GM20431 (cell line): ENCODE data around the gene MYCBPAP.

Experiments used
- in situ Hi-C: fragments of 300-500 bp; cut with MseI, MboI; formaldehyde crosslinking; loops from one replicate; pipeline ENCODE4 v1.15.0; 2020; ENCODE audit warnings: low sequenced_read_pairs; ENCODE audit not compliant: unreplicated experiment

MYCBPAP gene, protein sequence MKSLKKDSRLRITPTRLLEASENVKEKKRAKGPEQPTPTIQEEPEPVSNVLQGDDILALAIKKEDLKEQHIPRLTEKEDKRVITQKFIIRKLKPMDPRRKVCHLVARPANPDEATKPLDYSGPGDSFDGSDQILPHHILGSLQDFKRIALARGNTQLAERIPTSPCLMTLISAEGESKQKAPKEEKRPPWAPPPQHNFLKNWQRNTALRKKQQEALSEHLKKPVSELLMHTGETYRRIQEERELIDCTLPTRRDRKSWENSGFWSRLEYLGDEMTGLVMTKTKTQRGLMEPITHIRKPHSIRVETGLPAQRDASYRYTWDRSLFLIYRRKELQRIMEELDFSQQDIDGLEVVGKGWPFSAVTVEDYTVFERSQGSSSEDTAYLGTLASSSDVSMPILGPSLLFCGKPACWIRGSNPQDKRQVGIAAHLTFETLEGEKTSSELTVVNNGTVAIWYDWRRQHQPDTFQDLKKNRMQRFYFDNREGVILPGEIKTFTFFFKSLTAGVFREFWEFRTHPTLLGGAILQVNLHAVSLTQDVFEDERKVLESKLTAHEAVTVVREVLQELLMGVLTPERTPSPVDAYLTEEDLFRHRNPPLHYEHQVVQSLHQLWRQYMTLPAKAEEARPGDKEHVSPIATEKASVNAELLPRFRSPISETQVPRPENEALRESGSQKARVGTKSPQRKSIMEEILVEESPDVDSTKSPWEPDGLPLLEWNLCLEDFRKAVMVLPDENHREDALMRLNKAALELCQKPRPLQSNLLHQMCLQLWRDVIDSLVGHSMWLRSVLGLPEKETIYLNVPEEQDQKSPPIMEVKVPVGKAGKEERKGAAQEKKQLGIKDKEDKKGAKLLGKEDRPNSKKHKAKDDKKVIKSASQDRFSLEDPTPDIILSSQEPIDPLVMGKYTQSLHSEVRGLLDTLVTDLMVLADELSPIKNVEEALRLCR

DNA sequence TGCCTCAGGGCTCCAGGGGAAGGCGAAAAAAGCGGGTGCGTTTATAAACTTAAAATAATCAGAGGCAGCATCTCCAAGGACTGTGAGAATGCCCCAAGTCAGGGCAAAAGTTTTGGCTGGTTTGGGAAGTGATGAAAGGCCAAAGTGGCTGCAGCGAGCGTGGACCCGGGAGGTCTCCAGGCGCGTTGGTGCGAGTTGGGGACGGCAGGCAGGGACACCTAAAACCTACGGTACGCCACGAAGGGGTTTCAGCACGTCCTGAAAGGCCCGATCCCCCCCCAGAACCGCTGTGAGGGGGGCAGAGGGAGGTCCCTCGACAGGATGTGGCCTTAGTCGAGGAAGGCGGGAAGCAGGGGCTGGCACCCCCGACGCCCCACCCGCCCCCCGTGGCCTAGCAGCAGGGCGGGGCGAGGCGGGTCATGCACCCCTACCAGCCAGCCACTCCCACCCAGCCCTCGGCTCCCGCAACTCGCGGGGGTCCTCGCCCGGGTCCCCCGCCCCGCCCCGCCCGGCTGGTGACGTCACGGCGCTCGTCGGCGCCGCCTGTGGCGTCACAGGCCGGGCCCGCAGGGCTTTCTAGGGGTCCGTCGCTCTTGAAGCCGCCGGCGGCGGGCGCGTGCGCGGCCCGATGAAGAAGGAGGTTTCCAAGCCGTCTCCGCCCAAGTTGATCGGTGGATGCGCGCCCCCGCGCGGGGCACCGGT lies at the start of gene MYCBPAP:
Gene MYCBPAP, plus strand, starts transcription at position 569 of the 702 bp plus-strand sequence. CDS start 236 bp downstream, outside the sequence.
- in situ Hi-C loops, result no loop called here

DNA sequence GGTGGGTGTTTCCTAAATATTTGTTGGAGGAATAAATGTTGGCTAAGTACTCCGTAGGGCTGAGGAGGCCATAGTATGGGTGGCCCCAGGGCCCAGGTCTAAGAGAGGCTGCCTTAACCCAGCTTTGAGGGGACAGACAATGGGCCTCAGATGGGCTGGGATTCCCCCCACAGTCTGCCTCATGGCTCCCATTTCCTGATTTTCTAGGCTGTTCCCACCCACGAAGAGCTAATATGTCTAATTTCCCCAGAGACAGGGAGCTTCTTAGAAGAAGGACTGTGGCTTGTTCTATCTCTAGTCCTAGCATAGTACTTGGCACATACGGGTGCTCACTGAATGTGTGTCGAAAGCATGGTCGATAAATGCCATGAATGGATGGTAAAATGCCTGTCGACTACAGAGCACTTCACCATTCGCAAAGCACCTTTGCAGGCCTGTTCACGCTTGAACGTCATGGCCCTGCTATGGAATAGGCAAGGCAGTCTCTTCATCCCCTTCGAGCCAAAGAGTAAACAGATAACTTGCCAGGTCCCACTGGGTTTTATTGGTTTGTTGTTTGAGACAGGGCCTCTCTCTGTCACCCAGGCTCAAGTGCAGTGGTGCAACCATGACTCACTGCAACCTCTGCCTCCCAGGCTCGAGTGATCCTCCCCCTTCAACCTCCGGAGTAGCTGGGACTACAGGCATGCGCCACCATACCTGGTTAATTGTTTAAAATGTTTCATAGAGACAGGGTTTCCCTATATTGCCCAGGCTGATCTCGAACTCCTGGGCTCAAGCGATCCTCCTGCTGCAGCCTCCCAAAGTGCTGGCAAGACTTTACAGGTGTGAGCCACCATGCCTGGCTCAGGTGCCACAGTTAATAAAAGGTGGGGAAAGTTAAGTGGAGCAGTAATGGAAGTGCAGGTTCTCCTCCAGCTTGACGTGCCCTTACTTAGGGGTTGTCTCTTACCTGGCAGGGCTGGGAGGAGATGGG lies 49.2 kb upstream of the MYCBPAP start:
- in situ Hi-C loops, result no loop called here

DNA sequence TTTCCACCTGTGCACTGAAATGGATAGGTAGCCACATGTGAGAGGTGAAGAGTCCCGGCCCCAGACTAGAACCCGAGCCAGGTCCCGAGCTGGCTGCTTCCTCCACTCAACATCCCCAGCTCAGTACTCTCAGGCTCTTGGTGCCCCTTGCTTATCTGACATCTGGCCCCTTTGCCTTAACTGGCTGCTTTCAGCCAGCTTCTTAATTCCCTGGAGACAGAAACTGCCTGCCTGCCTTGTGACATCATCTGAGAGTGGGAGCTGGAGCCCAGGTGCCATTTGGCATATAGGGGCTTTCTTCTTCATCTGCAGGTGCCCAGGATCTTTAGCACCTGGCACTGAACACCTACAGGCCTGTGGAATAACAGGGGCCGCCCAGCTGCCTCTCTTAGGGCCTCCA lies 48.5 kb upstream of the MYCBPAP start:
- in situ Hi-C loops, result no loop called here

DNA sequence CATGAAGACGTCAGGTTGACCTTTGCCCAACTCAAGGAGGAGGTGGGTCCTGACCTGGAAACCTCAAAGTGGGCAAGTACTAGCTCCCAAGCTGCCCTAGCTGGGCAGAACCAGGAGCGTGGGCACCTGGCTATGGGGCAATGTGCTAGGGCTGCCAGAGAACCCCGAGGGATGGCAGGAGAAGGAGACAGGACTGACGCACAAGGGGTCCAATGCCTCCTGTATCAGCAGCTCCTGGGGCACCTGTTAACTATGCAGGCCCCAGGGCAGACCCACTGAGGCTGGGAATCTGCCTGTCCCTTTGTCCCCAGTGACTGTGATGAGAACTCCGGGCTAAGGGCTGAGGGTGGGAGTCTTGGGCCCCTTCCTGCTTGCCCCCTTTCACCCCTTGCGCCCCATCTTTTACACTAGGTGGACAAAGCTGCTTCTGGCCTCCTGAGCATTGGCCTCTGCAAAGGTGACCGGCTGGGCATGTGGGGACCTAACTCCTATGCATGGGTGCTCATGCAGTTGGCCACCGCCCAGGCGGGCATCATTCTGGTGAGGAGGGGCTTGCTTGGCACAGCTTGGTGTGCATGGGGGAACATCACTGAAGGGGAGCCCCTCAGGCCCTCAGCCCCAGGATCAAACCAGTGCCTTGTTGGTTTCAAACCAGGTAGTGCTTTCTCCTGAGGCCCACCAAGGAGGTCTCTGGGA lies 47.3 kb upstream of the MYCBPAP start:
- in situ Hi-C loops, result no loop called here

- in situ Hi-C loops, result no loop called here
These were observed 46.6 kb upstream of the MYCBPAP start for GRCh38 chr17:50461550-50462132.

DNA sequence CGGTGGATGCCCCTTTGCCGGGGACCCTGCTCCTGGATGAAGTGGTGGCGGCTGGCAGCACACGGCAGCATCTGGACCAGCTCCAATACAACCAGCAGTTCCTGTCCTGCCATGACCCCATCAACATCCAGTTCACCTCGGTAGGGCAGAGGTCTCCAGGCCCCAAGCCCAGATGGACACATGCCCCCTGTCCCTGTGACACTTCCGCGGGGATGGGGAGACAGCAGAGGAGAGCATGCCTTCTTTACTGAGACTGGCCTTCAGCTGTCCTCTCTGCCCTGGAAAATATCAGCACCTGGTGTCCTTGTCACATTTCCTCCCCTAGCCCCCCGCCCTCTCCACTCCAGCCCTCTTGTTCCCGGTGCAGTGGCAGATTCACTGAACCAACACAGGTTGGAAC lies 45.8 kb upstream of the MYCBPAP start:
- in situ Hi-C loops, result no loop called here

DNA sequence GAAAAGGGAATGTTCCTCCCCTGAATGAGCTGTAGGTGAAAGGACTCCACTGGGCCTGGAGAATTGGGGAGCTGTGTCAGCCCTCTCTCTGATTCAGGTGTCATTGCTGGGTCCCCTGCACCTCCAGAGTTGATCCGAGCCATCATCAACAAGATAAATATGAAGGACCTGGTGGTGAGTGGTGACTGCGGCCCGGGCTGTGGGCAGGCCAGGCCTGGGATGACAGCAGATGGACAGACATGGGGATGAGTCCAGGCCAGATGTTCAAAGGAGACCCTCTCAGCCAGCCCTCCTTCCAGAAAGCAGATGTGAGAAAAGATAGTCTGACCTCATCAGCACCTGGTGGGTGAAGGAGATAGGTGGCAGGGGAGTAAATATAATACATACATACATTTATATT lies 44.1 kb upstream of the MYCBPAP start:
- in situ Hi-C loops, result no loop called here

- in situ Hi-C loops, result no loop called here
These were observed 43.5 kb upstream of the MYCBPAP start for GRCh38 chr17:50464736-50465135.

DNA sequence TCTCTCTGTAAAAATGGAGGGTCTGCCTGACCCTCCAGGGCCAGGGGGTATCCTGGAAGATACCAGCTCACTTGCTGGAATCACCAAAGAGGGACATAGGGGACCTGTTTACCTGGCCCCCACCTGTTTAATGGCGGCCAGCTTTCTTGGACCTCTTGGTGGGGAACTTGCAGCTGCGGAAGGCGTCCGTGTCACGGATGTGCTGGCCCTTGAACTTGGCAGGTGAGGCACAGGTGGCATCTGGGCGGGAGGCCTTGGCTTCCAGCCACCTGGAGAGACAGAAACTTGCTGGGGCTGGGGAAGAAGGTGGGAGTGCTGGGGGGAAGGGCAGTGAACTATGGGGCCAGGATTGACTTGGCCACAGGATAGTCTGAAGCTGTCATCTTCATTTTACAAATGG lies 43.1 kb upstream of the MYCBPAP start:
- in situ Hi-C loops, result no loop called here

- in situ Hi-C loops, result no loop called here
These were observed 42.6 kb upstream of the MYCBPAP start for GRCh38 chr17:50465635-50466034.

GRCh38 chr17:50466371-50467113 lies 41.7 kb upstream of the MYCBPAP start:
- in situ Hi-C loops, result no loop called here

DNA sequence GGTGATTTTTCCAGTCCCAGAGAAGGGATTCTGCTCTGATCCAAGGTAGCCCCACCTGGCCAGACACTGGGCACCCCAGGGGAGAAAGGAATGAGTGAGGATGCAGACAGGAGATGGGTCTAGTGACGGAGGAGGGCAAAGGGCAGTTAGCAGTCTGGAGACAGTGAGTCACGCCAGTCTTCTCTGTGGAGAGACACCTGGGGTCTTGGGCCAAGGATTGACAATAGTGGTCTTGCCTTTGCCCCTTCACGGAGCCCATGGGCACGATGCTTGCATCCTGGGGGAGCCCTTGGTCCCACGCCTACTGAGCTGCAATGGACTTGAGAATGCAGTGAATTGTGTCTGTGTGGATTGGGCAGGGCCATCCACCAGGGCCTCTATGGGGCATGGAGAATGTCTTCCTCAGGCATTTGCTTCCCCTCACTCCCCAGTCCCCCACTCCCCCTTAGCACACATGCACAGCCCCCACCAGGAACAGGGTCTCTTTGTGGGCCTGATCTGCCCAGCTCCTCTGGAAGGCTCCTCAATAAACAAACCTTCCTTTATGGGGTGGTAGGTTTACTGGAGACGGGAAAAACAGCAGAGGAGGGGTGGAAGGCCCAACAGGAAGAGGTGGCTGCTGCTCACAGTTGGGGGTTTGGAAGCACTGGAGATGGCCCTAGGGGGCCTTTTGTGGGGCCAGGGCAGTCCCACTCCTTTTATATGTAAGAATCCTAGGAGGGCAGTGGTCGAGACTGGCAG lies 41.0 kb upstream of the MYCBPAP start:
- in situ Hi-C loops, result no loop called here

DNA sequence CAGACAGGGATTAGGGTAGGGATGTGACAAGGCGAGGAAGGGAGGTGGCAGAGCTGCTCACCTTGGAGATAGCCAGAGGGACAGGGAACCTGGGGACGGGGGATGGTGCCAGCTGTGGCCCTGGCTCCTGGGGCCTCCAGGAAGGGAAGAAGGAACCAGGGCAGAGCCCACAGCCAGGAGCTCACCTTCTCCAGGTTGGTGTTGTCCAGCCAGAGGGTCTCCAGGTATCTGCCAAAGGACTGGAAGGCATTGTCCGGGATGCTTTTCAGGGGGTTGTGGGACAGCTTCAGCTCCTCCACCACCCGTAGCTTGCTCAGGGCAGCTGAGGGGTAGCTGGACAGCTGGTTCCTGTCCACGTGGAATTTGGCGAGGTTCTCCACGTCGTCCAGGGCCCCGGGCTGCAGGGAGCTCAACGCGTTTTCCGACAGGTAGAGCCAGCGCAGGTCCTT lies 40.4 kb upstream of the MYCBPAP start:
- in situ Hi-C loops, result no loop called here

DNA sequence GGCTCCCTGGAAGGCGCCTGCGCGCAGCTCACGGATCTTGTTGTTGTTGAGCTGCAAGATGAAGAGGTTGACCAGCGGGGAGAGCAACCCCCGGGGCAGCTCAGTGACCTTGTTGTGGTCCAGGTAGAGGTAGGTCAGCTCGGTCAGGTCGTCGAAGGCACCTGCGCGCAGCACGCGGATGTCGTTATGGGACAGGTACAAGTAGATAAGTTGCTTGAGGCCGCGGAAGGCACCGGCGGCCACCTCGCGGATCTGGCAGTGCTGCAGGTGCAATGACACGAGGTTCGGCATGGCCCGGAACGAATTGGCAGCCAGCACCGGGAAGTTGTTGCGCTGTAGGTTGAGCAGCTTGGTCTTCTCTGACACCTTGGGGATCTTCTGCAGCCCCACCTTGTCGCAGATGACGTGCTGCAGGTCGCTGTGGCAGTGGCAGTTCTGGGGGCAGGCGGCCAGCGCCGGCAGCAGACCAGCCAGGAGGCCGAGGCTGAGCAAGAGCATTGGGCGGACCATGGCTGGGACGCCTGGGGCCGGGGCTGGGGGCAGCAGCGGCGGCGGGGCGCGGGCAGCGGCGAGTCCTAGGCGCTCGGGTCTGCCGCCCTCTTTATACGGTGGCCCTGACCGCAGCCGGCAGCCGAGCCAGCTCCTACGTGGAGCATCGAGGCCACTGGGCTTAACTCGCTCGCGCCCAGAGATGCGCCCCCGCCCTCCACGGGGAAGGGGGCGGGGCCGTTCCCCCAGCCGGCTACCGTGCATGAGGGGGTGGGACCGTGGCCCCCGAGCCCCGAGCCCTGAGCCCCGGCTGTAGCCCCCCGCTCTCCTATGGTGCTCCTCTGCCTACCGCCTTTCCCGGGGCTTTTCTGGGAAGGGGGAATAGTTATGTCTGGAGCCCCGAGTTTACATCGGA lies 39.7 kb upstream of the MYCBPAP start, which contains the start of gene CHAD:
Gene CHAD, minus strand, starts transcription at position 577 of the 904 bp plus-strand sequence. Its CDS starts 67 bp downstream, at position 510.
- in situ Hi-C loops, result no loop called here

- in situ Hi-C loops, result no loop called here
These were observed 39.0 kb upstream of the MYCBPAP start for GRCh38 chr17:50469208-50469605.
